Neural cell (in vitro differentiated cells): ENCODE results near the gene CSAD.

ENCODE experiments used
- EP300 ChIP-seq: fragments of 450-650 bp; conservative IDR thresholded peaks from 2 replicates; pipeline ENCODE4 v1.6.1; 2014; ENCODE audit warnings: antibody characterized with exemption, mild to moderate bottlenecking, moderate library complexity; ENCODE audit not compliant: poor library complexity, severe bottlenecking
- EZH2 ChIP-seq: fragments of 200-600, 300-800 bp; shearing (Covaris generic), sonication (generic); IDR thresholded peaks from 2 replicates; pipeline ENCODE4 v1.6.1; 2014; ENCODE audit warnings: antibody characterized with exemption, low read length, borderline replicate concordance, mild to moderate bottlenecking; ENCODE audit not compliant: insufficient read depth, poor library complexity, severe bottlenecking
- POLR2AphosphoS5 ChIP-seq: IDR thresholded peaks from 2 replicates; pipeline ENCODE4 v1.6.1; 2012
- RAD21 ChIP-seq: fragments of 450-650 bp; conservative IDR thresholded peaks from 2 replicates; pipeline ENCODE4 v1.6.1; 2014; ENCODE audit warnings: antibody characterized with exemption, mild to moderate bottlenecking, moderate library complexity
- SMC3 ChIP-seq: fragments of 450-650 bp; conservative IDR thresholded peaks from 2 replicates; pipeline ENCODE4 v1.6.1; 2014; ENCODE audit warnings: antibody characterized with exemption, mild to moderate bottlenecking, moderate library complexity; ENCODE audit not compliant: poor library complexity
- TAF1 ChIP-seq: IDR thresholded peaks from 2 replicates; pipeline ENCODE4 v1.6.1; 2012; ENCODE audit warnings: low read depth
- TF ChIP-seq, protein P1 (sequence below): fragments of 450-650 bp; IDR thresholded peaks from 2 replicates; pipeline ENCODE4 v1.5.1; 2014; ENCODE audit warnings: antibody characterized with exemption, mild to moderate bottlenecking, moderate library complexity; ENCODE audit not compliant: poor library complexity, severe bottlenecking
- TF ChIP-seq, protein P2 (sequence below): IDR thresholded peaks from 2 replicates; pipeline ENCODE4 v1.6.1; 2012; ENCODE audit warnings: borderline replicate concordance

DNA sequence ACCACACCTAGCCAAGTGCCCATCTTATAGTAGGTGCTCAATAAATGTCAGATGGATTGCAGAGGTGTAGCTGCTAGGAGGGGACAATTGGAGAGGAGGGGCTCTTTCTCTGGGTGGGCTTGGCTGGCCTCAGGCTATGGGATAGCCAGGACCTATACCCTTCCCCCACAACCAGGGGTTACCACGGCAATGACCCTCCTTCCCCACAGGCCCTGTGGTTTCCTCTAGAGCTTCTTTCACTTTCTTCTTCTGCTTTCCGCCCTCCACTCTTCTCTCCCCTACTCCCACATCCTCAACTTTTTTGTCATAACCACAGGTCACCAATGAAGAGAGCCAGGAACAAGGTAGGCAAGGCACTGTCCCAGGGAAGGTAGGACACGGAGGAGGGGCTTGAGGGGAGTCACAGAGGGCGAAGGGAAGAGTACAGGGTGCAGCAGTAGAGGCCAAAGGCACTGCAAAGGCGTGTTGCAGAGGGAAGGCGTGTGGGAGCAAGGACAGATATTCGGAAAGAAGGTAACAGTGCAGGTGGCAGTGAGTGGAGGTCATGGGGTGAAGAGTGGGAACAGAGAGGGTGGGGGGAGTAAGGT, 28.2 kb upstream of the CSAD start:
- TF ChIP-seq, protein P1, sequence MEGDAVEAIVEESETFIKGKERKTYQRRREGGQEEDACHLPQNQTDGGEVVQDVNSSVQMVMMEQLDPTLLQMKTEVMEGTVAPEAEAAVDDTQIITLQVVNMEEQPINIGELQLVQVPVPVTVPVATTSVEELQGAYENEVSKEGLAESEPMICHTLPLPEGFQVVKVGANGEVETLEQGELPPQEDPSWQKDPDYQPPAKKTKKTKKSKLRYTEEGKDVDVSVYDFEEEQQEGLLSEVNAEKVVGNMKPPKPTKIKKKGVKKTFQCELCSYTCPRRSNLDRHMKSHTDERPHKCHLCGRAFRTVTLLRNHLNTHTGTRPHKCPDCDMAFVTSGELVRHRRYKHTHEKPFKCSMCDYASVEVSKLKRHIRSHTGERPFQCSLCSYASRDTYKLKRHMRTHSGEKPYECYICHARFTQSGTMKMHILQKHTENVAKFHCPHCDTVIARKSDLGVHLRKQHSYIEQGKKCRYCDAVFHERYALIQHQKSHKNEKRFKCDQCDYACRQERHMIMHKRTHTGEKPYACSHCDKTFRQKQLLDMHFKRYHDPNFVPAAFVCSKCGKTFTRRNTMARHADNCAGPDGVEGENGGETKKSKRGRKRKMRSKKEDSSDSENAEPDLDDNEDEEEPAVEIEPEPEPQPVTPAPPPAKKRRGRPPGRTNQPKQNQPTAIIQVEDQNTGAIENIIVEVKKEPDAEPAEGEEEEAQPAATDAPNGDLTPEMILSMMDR: no peak
- TF ChIP-seq EZH2: no peak
- TF ChIP-seq EP300: no peak
- no peak for TF ChIP-seq TAF1
- TF ChIP-seq RAD21: no peak
- TF ChIP-seq, protein P2, sequence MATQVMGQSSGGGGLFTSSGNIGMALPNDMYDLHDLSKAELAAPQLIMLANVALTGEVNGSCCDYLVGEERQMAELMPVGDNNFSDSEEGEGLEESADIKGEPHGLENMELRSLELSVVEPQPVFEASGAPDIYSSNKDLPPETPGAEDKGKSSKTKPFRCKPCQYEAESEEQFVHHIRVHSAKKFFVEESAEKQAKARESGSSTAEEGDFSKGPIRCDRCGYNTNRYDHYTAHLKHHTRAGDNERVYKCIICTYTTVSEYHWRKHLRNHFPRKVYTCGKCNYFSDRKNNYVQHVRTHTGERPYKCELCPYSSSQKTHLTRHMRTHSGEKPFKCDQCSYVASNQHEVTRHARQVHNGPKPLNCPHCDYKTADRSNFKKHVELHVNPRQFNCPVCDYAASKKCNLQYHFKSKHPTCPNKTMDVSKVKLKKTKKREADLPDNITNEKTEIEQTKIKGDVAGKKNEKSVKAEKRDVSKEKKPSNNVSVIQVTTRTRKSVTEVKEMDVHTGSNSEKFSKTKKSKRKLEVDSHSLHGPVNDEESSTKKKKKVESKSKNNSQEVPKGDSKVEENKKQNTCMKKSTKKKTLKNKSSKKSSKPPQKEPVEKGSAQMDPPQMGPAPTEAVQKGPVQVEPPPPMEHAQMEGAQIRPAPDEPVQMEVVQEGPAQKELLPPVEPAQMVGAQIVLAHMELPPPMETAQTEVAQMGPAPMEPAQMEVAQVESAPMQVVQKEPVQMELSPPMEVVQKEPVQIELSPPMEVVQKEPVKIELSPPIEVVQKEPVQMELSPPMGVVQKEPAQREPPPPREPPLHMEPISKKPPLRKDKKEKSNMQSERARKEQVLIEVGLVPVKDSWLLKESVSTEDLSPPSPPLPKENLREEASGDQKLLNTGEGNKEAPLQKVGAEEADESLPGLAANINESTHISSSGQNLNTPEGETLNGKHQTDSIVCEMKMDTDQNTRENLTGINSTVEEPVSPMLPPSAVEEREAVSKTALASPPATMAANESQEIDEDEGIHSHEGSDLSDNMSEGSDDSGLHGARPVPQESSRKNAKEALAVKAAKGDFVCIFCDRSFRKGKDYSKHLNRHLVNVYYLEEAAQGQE: no peak
- TF ChIP-seq SMC3: no peak
- TF ChIP-seq POLR2AphosphoS5: no peak
